ENCODE data around the gene MAP2K2. TPM values are rescaled to one million over a fixed set of nuclear protein-coding genes. Genes with fewer than 3 reads are reported as not detected.
"Not testable (repeated sequence)": the region's sequence is repeated elsewhere in the genome, so short reads cannot be mapped to it uniquely, and the experiment has no call there.

The MAP2K2 gene
- total RNA-seq, 2 donors from 2014 or later: 56.8 to 92.0 TPM

- H3K27ac ChIP-seq: no peak overlapping the region
- H3K9me3 ChIP-seq: no peaks in the 10 kb centered on the region
- DNase-seq (peak; percentile 74 to 80 (median 78)), ATAC-seq (peak; percentile 85)
- WGBS, 2 donors: 28 to 34% methylated on average over 14 of the region's 14 CpGs
- intact Hi-C loops (cut with DNase I): no loop called here
- no peak for TF ChIP-seq POLR2A (IDR thresholded peaks at IDR 0.05)
- TF ChIP-seq CTCF (IDR thresholded peaks at IDR 0.05): peak; percentile 52 to 71 (median 63)
- no peaks in the 10 kb centered on the region for H3K36me3 ChIP-seq (replicated peaks in 1 of 2; ENCODE audit: insufficient read depth in 1 of 2, low read depth in 2 of 2)
- no peak overlapping the region for H3K4me3 ChIP-seq
- peaks cover 8% of the 10 kb centered on the region for H3K4me1 ChIP-seq
- no peaks in the 10 kb centered on the region for H3K27me3 ChIP-seq
Observed at GRCh38 chr19:4139614-4140236, 15.8 kb upstream of the MAP2K2 start.

GRCh38 chr19:4138445-4138844, 14.5 kb upstream of the MAP2K2 start:
- no peak for TF ChIP-seq CTCF (IDR thresholded peaks at IDR 0.05)
- no peak for TF ChIP-seq POLR2A (IDR thresholded peaks at IDR 0.05)
- H3K4me1 ChIP-seq: peaks cover 8% of the 10 kb centered on the region
- H3K4me3 ChIP-seq: no peak overlapping the region
- DNase-seq (no peak), ATAC-seq (no peak)
- no peaks in the 10 kb centered on the region for H3K36me3 ChIP-seq (replicated peaks in 1 of 2; ENCODE audit: insufficient read depth in 1 of 2, low read depth in 2 of 2)
- intact Hi-C loops (cut with DNase I): no loop called here
- no peaks in the 10 kb centered on the region for H3K9me3 ChIP-seq
- no peaks in the 10 kb centered on the region for H3K27me3 ChIP-seq
- no peak overlapping the region for H3K27ac ChIP-seq
- WGBS, 2 donors: 68 to 73% methylated on average over 5 of the region's 5 CpGs

GRCh38 chr19:4136680-4137088, 12.8 kb upstream of the MAP2K2 start:
- H3K9me3 ChIP-seq: no peaks in the 10 kb centered on the region
- no peak for ATAC-seq
- H3K27me3 ChIP-seq: no peaks in the 10 kb centered on the region
- no peak for DNase-seq
- intact Hi-C loops (cut with DNase I): no loop called here
- peaks cover 8% of the 10 kb centered on the region for H3K4me1 ChIP-seq
- no peak overlapping the region for H3K4me3 ChIP-seq
- 79 to 80% methylated on average over 8 of the region's 8 CpGs for WGBS, 2 donors
- TF ChIP-seq CTCF (IDR thresholded peaks at IDR 0.05): no peak
- no peak for TF ChIP-seq POLR2A (IDR thresholded peaks at IDR 0.05)
- H3K27ac ChIP-seq: no peak overlapping the region
- no peaks in the 10 kb centered on the region for H3K36me3 ChIP-seq (replicated peaks in 1 of 2; ENCODE audit: insufficient read depth in 1 of 2, low read depth in 2 of 2)

GRCh38 chr19:4135386-4135785, 11.5 kb upstream of the MAP2K2 start:
- H3K9me3 ChIP-seq; H3K27me3 ChIP-seq; H3K4me1 ChIP-seq; H3K27ac ChIP-seq; DNase-seq; intact Hi-C loops (cut with DNase I); ATAC-seq; H3K36me3 ChIP-seq (replicated peaks in 1 of 2; ENCODE audit: insufficient read depth in 1 of 2, low read depth in 2 of 2); H3K4me3 ChIP-seq: not testable (repeated sequence)
- 84 to 85% methylated on average over 9 of the region's 9 CpGs for WGBS, 2 donors

- DNase-seq (no peak), ATAC-seq (no peak)
- Histone ChIP-seq H3K4me3 (no peak overlapping the region), H3K4me1 (no peaks in the 10 kb centered on the region), H3K27me3 (no peaks in the 10 kb centered on the region), H3K36me3 (replicated peaks in 1 of 2; ENCODE audit: insufficient read depth in 1 of 2, low read depth in 2 of 2) (no peaks in the 10 kb centered on the region), H3K9me3 (no peaks in the 10 kb centered on the region), H3K27ac (no peak overlapping the region)
- intact Hi-C loops (cut with DNase I): no loop called here
- 15 to 22% methylated on average over 6 of the region's 6 CpGs for WGBS, 2 donors
- TF ChIP-seq CTCF (IDR thresholded peaks at IDR 0.05) (no peak), POLR2A (IDR thresholded peaks at IDR 0.05) (no peak)
Observed at GRCh38 chr19:4134351-4134750, 10.4 kb upstream of the MAP2K2 start.

Data from body of pancreas (tissue), 4 donors.